Liver (tissue), 9 donors: ENCODE data around the gene MARCHF7. TPM values are rescaled to one million over a fixed set of nuclear protein-coding genes. Genes with fewer than 3 reads are reported as not detected.

ENCODE experiments used
- DNase-seq: peaks from one replicate; pipeline ENCODE4 v3.0.0-alpha.2; 2017; ENCODE audit warnings: low spot score
- H3K27ac ChIP-seq, 2 donors: one replicate each; pipeline ENCODE4 v1.7.0; 2013; ENCODE audit warnings: inconsistent platforms in 2 of 2, low read length in 2 of 2, control low read depth in 1 of 2, low read depth in 1 of 2, mild to moderate bottlenecking in 1 of 2
- H3K27me3 ChIP-seq, 4 donors: one replicate each; pipeline versions ENCODE4 v1.6.1 to v1.7.0; 2013; ENCODE audit warnings: low read length in 3 of 4, inconsistent platforms in 1 of 4, mild to moderate bottlenecking in 1 of 4, moderate library complexity in 1 of 4; ENCODE audit not compliant: control insufficient read depth in 4 of 4, insufficient read depth in 4 of 4
- H3K36me3 ChIP-seq, 4 donors: one replicate each; pipeline versions ENCODE4 v1.6.1 to v1.7.0; 2013; ENCODE audit warnings: low read length in 3 of 4, mild to moderate bottlenecking in 3 of 4, low read depth in 1 of 4, moderate library complexity in 1 of 4; ENCODE audit not compliant: control insufficient read depth in 4 of 4, insufficient read depth in 3 of 4
- H3K4me1 ChIP-seq, 4 donors: one replicate each; pipeline versions ENCODE4 v1.6.1 to v1.7.0; 2013; ENCODE audit warnings: low read length in 3 of 4, mild to moderate bottlenecking in 3 of 4, moderate library complexity in 1 of 4; ENCODE audit not compliant: control insufficient read depth in 4 of 4, insufficient read depth in 4 of 4
- H3K4me3 ChIP-seq, 3 donors: one replicate each; pipeline versions ENCODE4 v1.6.1 to v1.7.0; 2013; ENCODE audit warnings: low read length in 3 of 3, control low read depth in 1 of 3, low read depth in 1 of 3, mild to moderate bottlenecking in 1 of 3
- H3K9ac ChIP-seq, 2 donors: one replicate each; pipeline ENCODE4 v1.7.0; 2013; ENCODE audit warnings: low read length in 2 of 2, mild to moderate bottlenecking in 2 of 2, moderate library complexity in 2 of 2, control low read depth in 1 of 2, low read depth in 1 of 2
- H3K9me3 ChIP-seq, 4 donors: one replicate each; pipeline versions ENCODE4 v1.6.1 to v1.7.0; 2013; ENCODE audit warnings: low read length in 3 of 4; ENCODE audit not compliant: control insufficient read depth in 4 of 4
- FOXA1 ChIP-seq: IDR thresholded peaks from 2 replicates; pipeline ENCODE4 v1.6.1; 2016; ENCODE audit warnings: antibody characterized with exemption
- FOXA2 ChIP-seq: IDR thresholded peaks from 2 replicates; pipeline ENCODE4 v1.6.1; 2016; ENCODE audit warnings: antibody characterized with exemption
- GABPA ChIP-seq, 2 donors: IDR thresholded peaks in 1 of 2; conservative IDR thresholded peaks in 1 of 2; 2 replicates each; pipeline ENCODE4 v1.6.1; 2016; ENCODE audit warnings: antibody characterized with exemption in 2 of 2, mild to moderate bottlenecking in 1 of 2, moderate library complexity in 1 of 2
- HNF4A ChIP-seq, 2 donors: conservative IDR thresholded peaks; 2 replicates each; pipeline ENCODE4 v1.6.1; 2016; ENCODE audit warnings: antibody characterized with exemption in 2 of 2, mild to moderate bottlenecking in 2 of 2
- HNF4G ChIP-seq: IDR thresholded peaks from 2 replicates; pipeline ENCODE4 v1.6.1; 2016; ENCODE audit warnings: antibody characterized with exemption
- NR2F2 ChIP-seq: IDR thresholded peaks from 2 replicates; pipeline ENCODE4 v1.6.1; 2016; ENCODE audit warnings: antibody characterized with exemption
- RAD21 ChIP-seq, 2 donors: IDR thresholded peaks; 2 replicates each; pipeline ENCODE4 v1.6.1; 2016; ENCODE audit warnings: antibody characterized with exemption in 2 of 2, mild to moderate bottlenecking in 2 of 2
- RXRA ChIP-seq, 2 donors: IDR thresholded peaks; 2 replicates each; pipeline ENCODE4 v1.6.1; 2017 to 2018; ENCODE audit warnings: antibody characterized with exemption in 2 of 2, mild to moderate bottlenecking in 1 of 2
- SP1 ChIP-seq: IDR thresholded peaks from 2 replicates; pipeline ENCODE4 v1.6.1; 2018; ENCODE audit warnings: antibody characterized with exemption, mild to moderate bottlenecking
- ZBTB33 ChIP-seq: IDR thresholded peaks from 2 replicates; pipeline ENCODE4 v1.6.1; 2016; ENCODE audit warnings: antibody characterized with exemption
- WGBS: extraction: QIAGEN DNeasy Blood & Tissue Kit; methylation state at CpG from one replicate; pipeline ENCODE4 v1.1.7; 2013; 5-methylcytosine and 5-hydroxymethylcytosine counted together
- polyA plus RNA-seq, 2 donors: library from polyadenylated mRNA; stranded (reverse) in 1 of 2; unstranded in 1 of 2; fragments of 200-250 nt in 1 of 2; fragments of >200 nt in 1 of 2; fragmentation: Nextera tagmentation in 1 of 2; extraction: Ambion mirVana in 1 of 2; gene quantifications; one replicate each; pipeline versions ENCODE4 v1.2.1 to v1.2.3, GENCODE V29; 2013 to 2015
- total RNA-seq, 2 donors: library from RNA; depleted of rRNA; stranded (reverse); fragments of >200 nt; gene quantifications; one replicate each; pipeline ENCODE4 v1.2.3, GENCODE V29; 2014
- TF ChIP-seq, protein P1 (sequence below): fragments of 150-350 bp; IDR thresholded peaks from 2 replicates; pipeline ENCODE4 v1.5.1; 2017; ENCODE audit warnings: improper control_type of control experiment, low read depth, low read length; ENCODE audit not compliant: missing input control
- donor health status: healthy.
- donor health status: healthy.
- donor health status: healthy.
- donor health status: healthy.
- donor health status: healthy.

MARCHF7 gene
- total and polyA plus RNA-seq, 4 donors: 16.9 to 57.6 (median 37.5) TPM

- TF ChIP-seq, protein P1, sequence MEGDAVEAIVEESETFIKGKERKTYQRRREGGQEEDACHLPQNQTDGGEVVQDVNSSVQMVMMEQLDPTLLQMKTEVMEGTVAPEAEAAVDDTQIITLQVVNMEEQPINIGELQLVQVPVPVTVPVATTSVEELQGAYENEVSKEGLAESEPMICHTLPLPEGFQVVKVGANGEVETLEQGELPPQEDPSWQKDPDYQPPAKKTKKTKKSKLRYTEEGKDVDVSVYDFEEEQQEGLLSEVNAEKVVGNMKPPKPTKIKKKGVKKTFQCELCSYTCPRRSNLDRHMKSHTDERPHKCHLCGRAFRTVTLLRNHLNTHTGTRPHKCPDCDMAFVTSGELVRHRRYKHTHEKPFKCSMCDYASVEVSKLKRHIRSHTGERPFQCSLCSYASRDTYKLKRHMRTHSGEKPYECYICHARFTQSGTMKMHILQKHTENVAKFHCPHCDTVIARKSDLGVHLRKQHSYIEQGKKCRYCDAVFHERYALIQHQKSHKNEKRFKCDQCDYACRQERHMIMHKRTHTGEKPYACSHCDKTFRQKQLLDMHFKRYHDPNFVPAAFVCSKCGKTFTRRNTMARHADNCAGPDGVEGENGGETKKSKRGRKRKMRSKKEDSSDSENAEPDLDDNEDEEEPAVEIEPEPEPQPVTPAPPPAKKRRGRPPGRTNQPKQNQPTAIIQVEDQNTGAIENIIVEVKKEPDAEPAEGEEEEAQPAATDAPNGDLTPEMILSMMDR: no peak
- TF ChIP-seq NR2F2 (no peak), RAD21 (IDR thresholded peaks at IDR 0.05) (no peak), SP1 (no peak)
These were observed 35.8 kb downstream of the MARCHF7 start (continued) for GRCh38 chr2:159748089-159748488.

- H3K9me3 ChIP-seq: no peaks in the 10 kb centered on the region
- H3K27ac ChIP-seq: no peak overlapping the region
- H3K4me3 ChIP-seq: no peak overlapping the region
- peaks cover 5 to 56% (median 34%) of the 10 kb centered on the region in 4 donors for H3K36me3 ChIP-seq
- DNase-seq: no peak
- WGBS: 96% methylated on average over 1 of the region's 1 CpG
- H3K4me1 ChIP-seq: peaks cover 0 to 2% (median 0%) of the 10 kb centered on the region in 4 donors
- no peak overlapping the region for H3K9ac ChIP-seq
- TF ChIP-seq GABPA (IDR thresholded peaks at IDR 0.05 in 1 of 2, conservative IDR thresholded peaks at IDR 0.05 in 1 of 2) (no peak), RXRA (IDR thresholded peaks at IDR 0.05) (no peak), ZBTB33 (no peak), FOXA2 (no peak), SP1 (no peak)
- TF ChIP-seq, protein P1: no peak
- H3K27me3 ChIP-seq: no peaks in the 10 kb centered on the region
These were observed 38.6 kb downstream of the MARCHF7 start for GRCh38 chr2:159750873-159751272.

- Histone ChIP-seq H3K4me3 (no peak overlapping the region), H3K27ac (no peak overlapping the region), H3K27me3 (no peaks in the 10 kb centered on the region), H3K4me1 (peaks cover 0 to 2% (median 0%) of the 10 kb centered on the region in 4 donors), H3K9me3 (no peaks in the 10 kb centered on the region), H3K9ac (no peak overlapping the region), H3K36me3 (peaks cover 4 to 51% (median 21%) of the 10 kb centered on the region in 4 donors)
- no peak for DNase-seq
- TF ChIP-seq HNF4A (conservative IDR thresholded peaks at IDR 0.05) (no peak), NR2F2 (no peak), FOXA1 (no peak), GABPA (IDR thresholded peaks at IDR 0.05 in 1 of 2, conservative IDR thresholded peaks at IDR 0.05 in 1 of 2) (no peak), HNF4G (no peak)
- 84% methylated on average over 4 of the region's 4 CpGs for WGBS
These were observed 41.5 kb downstream of the MARCHF7 start for GRCh38 chr2:159753797-159754196.
